Psoas muscle (tissue), 8 donors: ENCODE results near the gene OR2T8. TPM values are rescaled to one million over a fixed set of nuclear protein-coding genes. Genes with fewer than 3 reads are reported as not detected.
"Not testable (repeated sequence)": the region's sequence is repeated elsewhere in the genome, so short reads cannot be mapped to it uniquely, and the experiment has no call there.

Source experiments
- ATAC-seq, 4 donors: fragments of 200-7000 bp; cut with Tn5 transposase; one replicate each; pipeline ENCODE4 v1.9.1; 2020; ENCODE audit warnings: moderate library complexity in 3 of 4, mild to moderate bottlenecking in 2 of 4
- DNase-seq, 2 donors: peaks; one replicate each; pipeline ENCODE4 v3.0.0-alpha.2; 2020
- H3K27ac ChIP-seq: fragments of 200-600 bp; one replicate; pipeline ENCODE4 v1.8.0; 2022
- H3K27me3 ChIP-seq, 3 donors: fragments of 200-600 bp in 1 of 3; one replicate each; pipeline versions ENCODE4 v1.6.1 to v1.8.0; 2013 to 2022; ENCODE audit warnings: low read length in 2 of 3, mild to moderate bottlenecking in 2 of 3, moderate library complexity in 1 of 3; ENCODE audit not compliant: insufficient read depth in 3 of 3
- H3K36me3 ChIP-seq, 2 donors: fragments of 200-600 bp in 1 of 2; one replicate each; pipeline versions ENCODE4 v1.6.1 to v1.8.0; 2013 to 2022; ENCODE audit warnings: low read depth in 1 of 2, mild to moderate bottlenecking in 1 of 2, moderate library complexity in 1 of 2; ENCODE audit not compliant: insufficient read depth in 1 of 2
- H3K4me1 ChIP-seq: fragments of 200-600 bp; one replicate; pipeline ENCODE4 v1.8.0; 2022
- H3K4me3 ChIP-seq: fragments of 200-600 bp; one replicate; pipeline ENCODE4 v1.8.0; 2022; ENCODE audit warnings: mild to moderate bottlenecking
- H3K9me3 ChIP-seq: fragments of 200-600 bp; one replicate; pipeline ENCODE4 v1.8.0; 2022
- CTCF ChIP-seq: fragments of 200-600 bp; IDR thresholded peaks from one replicate; pipeline ENCODE4 v1.8.0; 2022; ENCODE audit warnings: antibody characterized with exemption
- WGBS, 3 donors: extraction: QIAGEN DNeasy Blood & Tissue Kit; methylation state at CpG; one replicate each; pipeline versions ENCODE4 v1.1.6 to v1.1.7; 2013; 5-methylcytosine and 5-hydroxymethylcytosine counted together
- intact Hi-C, 2 donors: fragments of 100-400 bp; cut with DNase I; formaldehyde crosslinking; loops; one replicate each; pipeline versions ENCODE4 v1.11.0 to v1.14.2; 2022
- polyA plus RNA-seq, 3 donors: library from polyadenylated mRNA; stranded (reverse); fragments of 200-250 nt; gene quantifications; one replicate each; pipeline ENCODE4 v1.2.3, GENCODE V29; 2013
- total RNA-seq, 4 donors: library from RNA; stranded (reverse); fragmentation: NEBNext Ultra II Directional in 2 of 4; extraction: Animal tissue kit (Norgen Biotek cat#: 25700) in 2 of 4; gene quantifications; one replicate each; pipeline versions ENCODE4 v1.2.1 to v1.2.4, GENCODE V29; 2021 to 2023
- donor health status: healthy with polysubstance abuse.
- donor health status: DM: no; HTN: no; CAD: no; lungs with moderate emphysema.
- donor health status: Bipolar disorder and iron deficiency.
- donor health status: healthy.
- donor health status: DM: yes; HTN: yes; CAD: no.
- donor health status: DM: no; HTN: no; CAD: no.
- donor health status: DM: no; HTN: no; CAD: no.
- donor health status: DM: yes; HTN: yes; CAD: no.

The OR2T8 gene
- total and polyA plus RNA-seq, 7 donors = not detected

- intact Hi-C loops = no loop called here
Observed at GRCh38 chr1:247933989-247934388, 13.9 kb downstream of the OR2T8 start.

GRCh38 chr1:247935781-247936180 lies 15.7 kb downstream of the OR2T8 start:
- intact Hi-C loops = no loop called here
- 85 to 90% (median 89%) methylated on average over 9 of the region's 9 CpGs for WGBS, 3 donors
- Histone ChIP-seq H3K27ac (no peak overlapping the region), H3K4me1 (no peaks in the 10 kb centered on the region), H3K4me3 (no peak overlapping the region), H3K27me3 (no peaks in the 10 kb centered on the region), H3K36me3 (no peaks in the 10 kb centered on the region), H3K9me3 (no peaks in the 10 kb centered on the region)
- DNase-seq (no peak), ATAC-seq (no peak)
- no peak for TF ChIP-seq CTCF

More at GRCh38 chr1:247933989-247934388, 13.9 kb downstream of the OR2T8 start:
- H3K27me3 ChIP-seq = no peaks in the 10 kb centered on the region
- TF ChIP-seq CTCF = no peak
- no peaks in the 10 kb centered on the region for H3K36me3 ChIP-seq
- no peaks in the 10 kb centered on the region for H3K4me1 ChIP-seq
- ATAC-seq = no peak
- 91 to 96% (median 95%) methylated on average over 8 of the region's 8 CpGs for WGBS, 3 donors
- H3K27ac ChIP-seq = no peak overlapping the region
- no peaks in the 10 kb centered on the region for H3K9me3 ChIP-seq
- DNase-seq = no peak
- no peak overlapping the region for H3K4me3 ChIP-seq

- Histone ChIP-seq H3K27ac (no peak overlapping the region), H3K36me3 (no peaks in the 10 kb centered on the region), H3K4me3 (no peak overlapping the region), H3K4me1 (no peaks in the 10 kb centered on the region), H3K27me3 (no peaks in the 10 kb centered on the region), H3K9me3 (no peaks in the 10 kb centered on the region)
- no peak for TF ChIP-seq CTCF
- no peak for ATAC-seq
- no peak for DNase-seq
- 92 to 95% (median 93%) methylated on average over 18 of the region's 18 CpGs for WGBS, 3 donors
- intact Hi-C loops = no loop called here
Observed at GRCh38 chr1:247936415-247936814, 16.4 kb downstream of the OR2T8 start.

- H3K36me3 ChIP-seq, H3K4me1 ChIP-seq, H3K9me3 ChIP-seq, H3K4me3 ChIP-seq, H3K27me3 ChIP-seq, intact Hi-C loops, H3K27ac ChIP-seq: not testable (repeated sequence)
- ATAC-seq = peak in 1 of 4 donors; percentile 46
- WGBS, 3 donors = 6 to 20% (median 17%) methylated on average over 38 to 44 of the region's 44 CpGs
- DNase-seq = peak; percentile 54 to 64
- peak; percentile 21 for TF ChIP-seq CTCF
Observed at GRCh38 chr1:247936965-247937734, 17.1 kb downstream of the OR2T8 start.

GRCh38 chr1:247942624-247943023 lies 22.6 kb downstream of the OR2T8 start:
- no peak for ATAC-seq
- Histone ChIP-seq H3K9me3 (peaks cover 5% of the 10 kb centered on the region), H3K36me3 (no peaks in the 10 kb centered on the region), H3K27me3 (no peaks in the 10 kb centered on the region), H3K4me1 (no peaks in the 10 kb centered on the region), H3K27ac (no peak overlapping the region), H3K4me3 (no peak overlapping the region)
- 67 to 81% (median 78%) methylated on average over 6 of the region's 6 CpGs for WGBS, 3 donors
- TF ChIP-seq CTCF = no peak
- intact Hi-C loops = no loop called here
- no peak for DNase-seq
